ENCODE results near the gene DISP3. TPM values are rescaled to one million over a fixed set of nuclear protein-coding genes. Genes with fewer than 3 reads are reported as not detected.
A peak's percentile ranks its signal among the peaks of the same experiment; 100 is the strongest.

Gene DISP3
- polyA plus RNA-seq, 6 donors from 2014 or later, result 0.05 to 0.09 (median 0.05) TPM; not detected in 2

GRCh38 chr1:11448373-11449099 lies 30.4 kb upstream of the DISP3 start:
- ATAC-seq (ENCODE audit: low read depth in 2 of 2) (no peak), DNase-seq (no peak)
- Mint-ChIP-seq H3K27ac (peak overlapping the region in 1 of 6 donors; percentile 49), H3K27me3 (peaks cover 18 to 45% (median 34%) of the 10 kb centered on the region in 3 donors), H3K4me3 (no peak overlapping the region), H3K4me1 (peaks cover 0 to 3% (median 0%) of the 10 kb centered on the region in 3 donors), H3K9me3 (no peaks in the 10 kb centered on the region), H3K36me3 (no peaks in the 10 kb centered on the region)

GRCh38 chr1:11449100-11449403 lies 29.9 kb upstream of the DISP3 start:
- no peaks in the 10 kb centered on the region for H3K9me3 Mint-ChIP-seq
- peaks cover 16 to 46% (median 39%) of the 10 kb centered on the region in 3 donors for H3K27me3 Mint-ChIP-seq
- peaks cover 0 to 3% (median 0%) of the 10 kb centered on the region in 3 donors for H3K4me1 Mint-ChIP-seq
- no peak for DNase-seq
- no peak overlapping the region for H3K4me3 Mint-ChIP-seq
- no peak for ATAC-seq (ENCODE audit: low read depth in 2 of 2)
- H3K27ac Mint-ChIP-seq, result no peak overlapping the region
- H3K36me3 Mint-ChIP-seq, result no peaks in the 10 kb centered on the region

- H3K36me3 Mint-ChIP-seq, result no peaks in the 10 kb centered on the region
Observed at GRCh38 chr1:11450310-11450709, 28.6 kb upstream of the DISP3 start.

GRCh38 chr1:11453742-11454491 lies 25.0 kb upstream of the DISP3 start:
- Mint-ChIP-seq H3K27ac (no peak overlapping the region), H3K9me3 (no peaks in the 10 kb centered on the region), H3K4me3 (no peak overlapping the region), H3K36me3 (no peaks in the 10 kb centered on the region), H3K27me3 (peaks cover 30 to 59% (median 57%) of the 10 kb centered on the region in 3 donors), H3K4me1 (no peaks in the 10 kb centered on the region)
- ATAC-seq (ENCODE audit: low read depth in 2 of 2) (no peak), DNase-seq (no peak)

More at GRCh38 chr1:11450310-11450709, 28.6 kb upstream of the DISP3 start:
- peak overlapping the region in 1 of 6 donors; percentile 32 for H3K27ac Mint-ChIP-seq
- peaks cover 0 to 3% (median 0%) of the 10 kb centered on the region in 3 donors for H3K4me1 Mint-ChIP-seq
- no peak overlapping the region for H3K4me3 Mint-ChIP-seq
- no peaks in the 10 kb centered on the region for H3K9me3 Mint-ChIP-seq
- H3K27me3 Mint-ChIP-seq, result peaks cover 7 to 47% (median 39%) of the 10 kb centered on the region in 3 donors
- ATAC-seq (ENCODE audit: low read depth in 2 of 2) (no peak), DNase-seq (no peak)

GRCh38 chr1:11455967-11456570 lies 22.9 kb upstream of the DISP3 start:
- Mint-ChIP-seq H3K4me1 (no peaks in the 10 kb centered on the region), H3K36me3 (no peaks in the 10 kb centered on the region), H3K27ac (no peak overlapping the region), H3K9me3 (no peaks in the 10 kb centered on the region), H3K27me3 (peaks cover 26 to 70% (median 66%) of the 10 kb centered on the region in 3 donors), H3K4me3 (peak overlapping the region in 1 of 8 donors; percentile 38)
- DNase-seq (no peak), ATAC-seq (ENCODE audit: low read depth in 2 of 2) (no peak)

GRCh38 chr1:11456965-11457364 lies 22.0 kb upstream of the DISP3 start:
- DNase-seq (no peak), ATAC-seq (ENCODE audit: low read depth in 2 of 2) (no peak)
- Mint-ChIP-seq H3K4me1 (no peaks in the 10 kb centered on the region), H3K36me3 (no peaks in the 10 kb centered on the region), H3K4me3 (no peak overlapping the region), H3K27ac (no peak overlapping the region), H3K27me3 (peaks cover 29 to 79% (median 73%) of the 10 kb centered on the region in 3 donors), H3K9me3 (no peaks in the 10 kb centered on the region)

- ATAC-seq (ENCODE audit: low read depth in 2 of 2), result no peak
- Mint-ChIP-seq H3K27me3 (peaks cover 38 to 92% (median 80%) of the 10 kb centered on the region in 3 donors), H3K4me3 (no peak overlapping the region), H3K36me3 (no peaks in the 10 kb centered on the region), H3K27ac (no peak overlapping the region), H3K4me1 (no peaks in the 10 kb centered on the region), H3K9me3 (no peaks in the 10 kb centered on the region)
- no peak for DNase-seq
Observed at GRCh38 chr1:11458811-11459275, 20.1 kb upstream of the DISP3 start.

- peak overlapping the region in 1 of 6 donors; percentile 43 for H3K27ac Mint-ChIP-seq
- ATAC-seq (ENCODE audit: low read depth in 2 of 2), result no peak
- peaks cover 0 to 2% (median 0%) of the 10 kb centered on the region in 7 donors for H3K9me3 Mint-ChIP-seq
- no peaks in the 10 kb centered on the region for H3K36me3 Mint-ChIP-seq
- no peak overlapping the region for H3K4me3 Mint-ChIP-seq
- DNase-seq, result no peak
- no peaks in the 10 kb centered on the region for H3K4me1 Mint-ChIP-seq
- peaks cover 38 to 83% (median 77%) of the 10 kb centered on the region in 3 donors for H3K27me3 Mint-ChIP-seq
Observed at GRCh38 chr1:11461531-11462137, 17.3 kb upstream of the DISP3 start.

GRCh38 chr1:11462224-11462923 lies 16.6 kb upstream of the DISP3 start:
- Mint-ChIP-seq H3K4me3 (no peak overlapping the region), H3K4me1 (no peaks in the 10 kb centered on the region), H3K9me3 (peaks cover 0 to 3% (median 0%) of the 10 kb centered on the region in 7 donors), H3K27me3 (peaks cover 32 to 76% (median 70%) of the 10 kb centered on the region in 3 donors), H3K27ac (no peak overlapping the region), H3K36me3 (no peaks in the 10 kb centered on the region)
- ATAC-seq (ENCODE audit: low read depth in 2 of 2), result no peak
- DNase-seq, result no peak

- no peak overlapping the region for H3K4me3 Mint-ChIP-seq
- H3K27ac Mint-ChIP-seq, result peak overlapping the region in 1 of 6 donors; percentile 56
- H3K36me3 Mint-ChIP-seq, result no peaks in the 10 kb centered on the region
- peaks cover 0 to 6% (median 0%) of the 10 kb centered on the region in 7 donors for H3K9me3 Mint-ChIP-seq
- ATAC-seq (ENCODE audit: low read depth in 2 of 2) (no peak), DNase-seq (no peak)
- no peaks in the 10 kb centered on the region for H3K4me1 Mint-ChIP-seq
- H3K27me3 Mint-ChIP-seq, result peaks cover 31 to 75% (median 62%) of the 10 kb centered on the region in 3 donors
Observed at GRCh38 chr1:11463177-11463576, 15.8 kb upstream of the DISP3 start.

GRCh38 chr1:11465307-11465706 lies 13.6 kb upstream of the DISP3 start:
- peaks cover 33 to 68% (median 54%) of the 10 kb centered on the region in 3 donors for H3K27me3 Mint-ChIP-seq
- H3K36me3 Mint-ChIP-seq, result no peaks in the 10 kb centered on the region
- ATAC-seq (ENCODE audit: low read depth in 2 of 2) (no peak), DNase-seq (no peak)
- no peak overlapping the region for H3K4me3 Mint-ChIP-seq
- H3K9me3 Mint-ChIP-seq, result peaks cover 0 to 6% (median 0%) of the 10 kb centered on the region in 7 donors
- no peak overlapping the region for H3K27ac Mint-ChIP-seq
- H3K4me1 Mint-ChIP-seq, result no peaks in the 10 kb centered on the region

- Mint-ChIP-seq H3K27me3 (peaks cover 32 to 66% (median 43%) of the 10 kb centered on the region in 3 donors), H3K4me1 (no peaks in the 10 kb centered on the region), H3K27ac (no peak overlapping the region), H3K36me3 (no peaks in the 10 kb centered on the region), H3K9me3 (peaks cover 0 to 6% (median 0%) of the 10 kb centered on the region in 7 donors), H3K4me3 (no peak overlapping the region)
- DNase-seq (no peak), ATAC-seq (ENCODE audit: low read depth in 2 of 2) (no peak)
Observed at GRCh38 chr1:11466416-11466815, 12.5 kb upstream of the DISP3 start.

GRCh38 chr1:11468878-11469277 lies 10.1 kb upstream of the DISP3 start:
- DNase-seq (no peak), ATAC-seq (ENCODE audit: low read depth in 2 of 2) (no peak)
- Mint-ChIP-seq H3K36me3 (no peaks in the 10 kb centered on the region), H3K27ac (no peak overlapping the region), H3K4me1 (no peaks in the 10 kb centered on the region), H3K9me3 (peaks cover 0 to 6% (median 0%) of the 10 kb centered on the region in 7 donors), H3K27me3 (peaks cover 30 to 50% (median 31%) of the 10 kb centered on the region in 3 donors), H3K4me3 (no peak overlapping the region)

All from naive B cell (primary cell).